NCI-H748 treated with DMSO at 0.1 percent for 48 hours (cell line): ENCODE results near the gene UHRF1.
"Not testable (repeated sequence)": the region's sequence is repeated elsewhere in the genome, so short reads cannot be mapped to it uniquely, and the experiment has no call there.

Source experiments
- DNase-seq: peaks from one replicate; lab custom pipeline; 2025; lab: John Stamatoyannopoulos, UW

Gene UHRF1

GRCh38 chr19:4937060-4937459 lies 27.8 kb downstream of the UHRF1 start:
- DNase-seq = no peak

- not testable (repeated sequence) for DNase-seq
Observed at GRCh38 chr19:4938461-4938860, 29.2 kb downstream of the UHRF1 start.

- DNase-seq = no peak
Observed at GRCh38 chr19:4939466-4939865, 30.2 kb downstream of the UHRF1 start.

GRCh38 chr19:4941638-4942169 lies 32.4 kb downstream of the UHRF1 start:
- DNase-seq = not testable (repeated sequence)

- not testable (repeated sequence) for DNase-seq
Observed at GRCh38 chr19:4950650-4951049, 41.3 kb downstream of the UHRF1 start.

- DNase-seq = no peak
Observed at GRCh38 chr19:4951656-4952055, 42.4 kb downstream of the UHRF1 start.

- DNase-seq = no peak
Observed at GRCh38 chr19:4952945-4953344, 43.6 kb downstream of the UHRF1 start.

GRCh38 chr19:4954320-4955149 lies 45.2 kb downstream of the UHRF1 start:
- not testable (repeated sequence) for DNase-seq

- no peak for DNase-seq
Observed at GRCh38 chr19:4955274-4955673, 46.0 kb downstream of the UHRF1 start.

- no peak for DNase-seq
Observed at GRCh38 chr19:4957981-4958380, 48.7 kb downstream of the UHRF1 start.

- no peak for DNase-seq
Observed at GRCh38 chr19:4962085-4962619, 52.9 kb downstream of the UHRF1 start.

GRCh38 chr19:4965061-4965460 lies 55.8 kb downstream of the UHRF1 start:
- no peak for DNase-seq

GRCh38 chr19:4966591-4966990 lies 57.3 kb downstream of the UHRF1 start:
- no peak for DNase-seq

GRCh38 chr19:4967738-4968461 lies 58.6 kb downstream of the UHRF1 start:
- no peak for DNase-seq

- peak; percentile 96 for DNase-seq
Observed at GRCh38 chr19:4968462-4969291, 59.4 kb downstream of the UHRF1 start, which contains the start of gene KDM4B. Gene KDM4B (plus strand): TSS chr19:4969113. CDS start chr19:5032891, 63,778 bp downstream.

GRCh38 chr19:4969292-4969771 lies 60.0 kb downstream of the UHRF1 start:
- no peak for DNase-seq

GRCh38 chr19:4969772-4970531 lies 60.7 kb downstream of the UHRF1 start:
- no peak for DNase-seq

GRCh38 chr19:4970558-4971423 lies 61.5 kb downstream of the UHRF1 start:
- DNase-seq = no peak

GRCh38 chr19:4971424-4971793 lies 62.1 kb downstream of the UHRF1 start:
- peak; percentile 4 for DNase-seq
